Measurements from ENCODE around the gene MS4A10. TPM values are rescaled to one million over a fixed set of nuclear protein-coding genes. Genes with fewer than 3 reads are reported as not detected.
"Not testable (repeated sequence)": the region's sequence is repeated elsewhere in the genome, so short reads cannot be mapped to it uniquely, and the experiment has no call there.

Gene MS4A10
- total RNA-seq, 1 donor from 2014 or later = not detected

DNA sequence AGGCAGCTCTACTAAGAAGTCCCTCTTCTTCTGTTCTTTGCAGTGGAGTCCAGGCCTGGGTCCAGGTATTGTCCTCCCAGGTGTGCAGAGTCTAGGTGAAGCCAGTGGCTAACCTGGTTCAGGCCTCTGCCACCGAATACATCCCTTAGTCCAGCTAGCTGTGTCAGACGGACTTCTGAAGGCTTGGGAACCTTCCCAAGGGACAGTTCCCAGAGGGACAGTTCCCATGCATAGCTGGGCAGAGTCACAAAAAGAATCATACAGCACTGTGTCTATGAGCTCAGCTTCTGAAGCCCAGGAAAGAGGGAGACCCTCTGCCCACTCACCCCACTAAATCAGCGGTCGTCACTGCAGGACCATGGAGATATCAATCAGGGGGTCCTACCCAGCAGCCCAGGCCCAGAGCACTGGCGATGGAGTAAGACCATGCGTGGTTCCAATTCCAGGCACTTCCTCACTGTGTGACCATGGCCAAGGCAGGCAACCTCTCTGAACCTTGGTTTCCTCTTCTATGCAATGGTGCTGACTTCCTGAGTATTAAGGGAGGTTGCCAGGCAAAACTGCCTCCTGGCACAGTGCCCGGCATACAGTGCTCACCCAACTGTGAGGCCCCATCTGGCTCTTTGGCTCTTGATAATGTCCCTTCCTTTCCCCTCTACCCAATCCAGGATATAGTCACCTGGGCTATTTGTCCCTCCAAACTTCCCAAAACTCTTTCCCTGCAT, 3.4 kb downstream of the MS4A10 start:
- no peak for ATAC-seq

DNA sequence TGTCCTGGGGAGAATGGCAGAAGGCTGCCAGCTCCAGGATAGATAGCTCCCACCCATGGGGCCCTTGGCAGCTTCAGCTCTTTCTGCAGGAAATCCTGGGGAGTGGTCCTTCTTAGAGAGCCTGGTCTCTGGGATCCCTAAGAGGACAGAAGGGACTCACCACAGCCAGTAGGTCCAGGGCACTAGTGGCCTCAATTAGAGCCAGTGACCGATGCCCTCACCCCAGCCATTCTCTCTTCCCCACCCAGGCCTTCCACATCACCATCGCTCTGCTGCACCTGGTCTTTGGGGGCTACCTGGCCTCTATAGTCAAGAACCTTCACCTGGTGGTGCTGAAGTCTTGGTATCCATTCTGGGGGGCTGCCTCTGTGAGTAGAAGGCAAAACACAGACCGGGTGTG, 5.6 kb downstream of the MS4A10 start:
- ATAC-seq = no peak

DNA sequence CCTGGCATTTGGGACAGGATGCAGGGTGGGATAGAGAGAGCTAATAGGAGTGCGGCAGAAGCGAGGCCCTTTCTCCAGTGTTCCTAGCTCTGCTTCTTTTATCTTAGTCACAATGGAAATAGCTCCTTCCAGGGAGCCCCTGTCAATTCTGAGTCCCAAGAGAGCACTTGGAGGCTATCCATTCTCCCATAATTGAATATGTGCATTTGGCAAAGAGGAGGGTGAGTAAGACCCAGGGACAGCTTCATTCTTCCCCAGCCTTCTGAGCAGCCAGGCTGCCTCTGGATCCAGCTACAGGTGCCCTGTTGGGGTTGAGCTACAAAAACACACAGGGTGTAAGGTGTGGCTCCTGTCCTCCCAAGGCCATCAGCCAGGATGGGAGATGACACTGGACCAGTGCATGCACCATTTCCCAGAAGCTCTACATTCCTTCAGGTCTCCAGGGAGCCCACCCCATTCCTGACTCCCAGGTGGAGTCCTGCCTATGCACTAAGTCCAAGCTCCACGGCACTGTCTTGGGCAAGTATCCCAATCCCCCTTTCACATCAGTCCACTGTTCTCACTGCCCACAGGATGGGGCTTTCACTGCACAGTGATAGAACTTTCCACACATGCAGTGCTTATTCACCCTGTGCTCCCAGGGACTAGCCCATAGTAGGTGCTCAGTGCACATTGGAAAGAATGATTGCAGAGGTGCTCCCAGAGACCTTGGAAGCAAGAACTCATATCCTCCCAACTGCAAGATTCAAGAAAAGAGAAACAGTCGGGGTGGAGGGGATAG, 6.2 kb downstream of the MS4A10 start:
- ATAC-seq = no peak

DNA sequence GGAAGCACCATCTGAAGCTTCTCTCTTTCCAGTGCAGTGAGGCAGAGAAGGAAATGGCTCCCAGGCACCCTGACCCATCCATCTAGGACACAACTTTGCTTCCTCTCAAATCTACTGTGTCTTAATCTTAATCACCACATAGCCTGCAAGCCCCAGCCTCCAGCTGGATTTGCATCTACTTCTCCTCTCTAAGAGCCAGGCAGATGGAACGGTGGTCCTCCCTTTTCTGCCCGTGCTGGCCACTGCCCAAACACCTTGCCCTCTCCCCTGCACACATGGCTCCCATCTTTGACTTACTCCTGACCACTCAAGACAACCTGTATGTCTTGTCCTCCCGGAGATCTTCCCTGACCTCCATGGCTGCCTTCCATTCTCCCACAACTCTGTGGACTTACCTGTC, 7.4 kb downstream of the MS4A10 start:
- no peak for ATAC-seq

DNA sequence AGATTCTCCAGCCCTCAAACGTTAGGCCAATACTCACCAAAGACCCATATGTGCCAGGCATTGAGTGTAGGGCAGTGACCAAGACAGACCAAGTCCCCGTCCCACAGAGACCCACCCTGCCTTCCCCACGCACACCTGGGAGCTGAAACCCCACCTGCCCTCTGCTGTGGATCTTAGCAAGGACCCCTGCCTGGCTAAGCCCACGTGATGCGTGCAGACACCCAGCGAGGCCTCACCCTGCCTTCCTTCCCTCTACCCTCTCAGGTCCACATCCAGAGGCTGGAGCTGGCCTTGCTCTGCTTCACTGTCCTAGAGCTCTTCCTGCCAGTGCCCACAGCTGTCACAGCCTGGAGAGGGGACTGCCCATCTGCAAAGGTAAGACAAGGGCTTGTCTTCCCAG, 10.2 kb downstream of the MS4A10 start:
- no peak for ATAC-seq

DNA sequence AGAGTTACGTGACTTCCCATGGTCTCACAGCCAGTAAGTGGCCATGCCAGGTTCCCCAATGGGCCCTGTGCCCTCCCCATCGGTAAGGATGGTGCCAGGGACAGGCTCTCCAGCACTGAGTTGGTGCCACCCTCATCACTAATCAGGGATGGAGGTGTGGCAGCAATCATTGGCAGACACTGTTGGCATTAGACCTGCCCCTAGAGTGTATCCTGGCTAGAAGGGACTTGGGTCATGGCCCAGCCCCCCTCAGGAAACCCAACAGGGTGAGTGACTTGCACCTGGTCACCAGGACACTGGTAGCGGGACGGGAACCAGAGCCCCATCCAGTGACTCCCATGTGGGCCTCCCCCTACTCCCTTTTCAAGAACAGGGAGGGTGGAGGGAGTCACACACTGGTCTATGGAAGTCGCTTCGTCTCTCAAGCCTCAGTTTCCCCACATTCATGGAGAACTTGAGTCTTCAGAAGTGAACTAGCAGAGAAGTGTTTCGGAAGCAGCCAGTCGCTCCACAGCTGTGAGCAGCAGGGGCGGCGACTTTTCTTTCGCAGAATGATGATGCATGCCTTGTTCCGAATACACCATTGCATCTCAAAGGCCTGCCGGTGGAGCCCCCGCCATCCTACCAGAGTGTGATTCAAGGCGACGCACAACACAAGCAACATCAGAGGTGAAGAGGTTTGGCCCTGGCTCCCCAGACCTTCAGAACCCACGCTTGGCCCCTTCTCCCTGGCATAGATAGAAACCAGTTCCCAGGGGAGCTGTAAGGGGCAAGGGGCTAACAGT, 12.9 kb downstream of the MS4A10 start:
- no peak for ATAC-seq

DNA sequence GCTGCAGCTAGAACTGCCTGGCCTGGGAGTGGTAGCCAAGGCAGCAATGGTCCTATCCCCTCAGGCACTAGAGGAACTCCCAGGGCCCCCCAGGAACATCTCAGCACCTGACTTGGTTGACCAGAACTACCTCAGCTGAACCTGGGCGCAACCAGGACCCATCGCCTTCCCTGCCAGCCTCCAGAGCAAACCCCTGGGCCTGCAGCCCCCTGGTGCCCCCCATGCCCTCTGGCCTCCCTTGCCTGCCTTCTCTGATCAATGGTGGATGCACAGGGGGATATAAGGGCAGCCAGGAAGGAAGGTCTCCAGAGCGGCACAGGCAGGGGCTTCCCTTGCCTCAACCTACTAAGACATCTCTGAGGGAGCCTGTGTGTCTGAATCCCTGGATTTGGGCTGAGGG, 13.5 kb downstream of the MS4A10 start:
- ATAC-seq = no peak

DNA sequence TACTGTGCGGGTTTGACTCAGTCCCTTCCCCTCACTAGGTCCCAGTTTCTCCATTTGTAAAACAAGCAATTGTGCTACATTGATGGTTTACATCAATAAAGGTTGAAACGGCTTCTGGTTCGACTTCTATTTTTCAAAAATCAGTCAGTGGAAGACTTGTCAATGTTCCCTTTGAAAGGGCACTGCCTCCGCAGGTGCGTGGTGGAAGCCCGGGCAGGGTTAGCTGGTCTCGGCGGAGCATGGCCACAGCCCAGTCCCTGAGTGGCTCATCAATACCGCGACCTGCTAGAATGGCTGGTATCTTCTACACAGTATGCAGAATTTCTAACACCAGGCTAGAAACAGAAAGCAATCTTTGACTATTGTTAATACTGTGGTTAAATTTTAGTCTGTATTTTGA, 16.1 kb downstream of the MS4A10 start:
- no peak for ATAC-seq

DNA sequence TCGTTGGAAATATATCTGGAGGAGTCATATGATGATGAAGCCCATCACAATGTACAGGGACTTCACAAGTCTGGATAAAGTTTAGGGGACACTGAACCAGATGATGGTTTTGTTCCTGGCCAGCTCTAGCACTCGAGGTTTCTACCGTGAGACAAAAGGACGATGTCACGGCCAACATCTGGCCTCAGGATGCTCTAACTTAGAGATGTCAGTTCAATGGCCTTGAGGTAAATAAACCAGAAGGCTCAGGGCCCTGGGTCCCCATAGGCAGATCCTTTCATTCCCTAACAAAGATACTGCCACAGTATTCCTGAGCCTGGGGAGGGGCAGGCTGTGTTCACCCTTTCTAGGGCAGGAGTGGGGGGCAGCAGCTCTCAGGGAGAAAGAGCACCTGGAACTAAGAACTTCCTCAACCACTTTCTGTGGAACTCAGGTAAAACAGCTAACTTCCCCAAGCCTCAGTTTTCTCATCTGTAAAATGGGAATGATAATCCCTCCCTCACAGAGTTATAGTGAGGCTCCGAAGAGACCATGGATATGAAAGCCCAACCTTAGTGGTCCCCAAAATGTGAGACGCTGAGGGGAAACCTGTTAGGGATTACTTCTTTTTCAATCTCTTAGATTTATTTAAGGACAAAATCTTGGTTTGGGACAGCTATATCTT, 18.3 kb downstream of the MS4A10 start:
- no peak for ATAC-seq

DNA sequence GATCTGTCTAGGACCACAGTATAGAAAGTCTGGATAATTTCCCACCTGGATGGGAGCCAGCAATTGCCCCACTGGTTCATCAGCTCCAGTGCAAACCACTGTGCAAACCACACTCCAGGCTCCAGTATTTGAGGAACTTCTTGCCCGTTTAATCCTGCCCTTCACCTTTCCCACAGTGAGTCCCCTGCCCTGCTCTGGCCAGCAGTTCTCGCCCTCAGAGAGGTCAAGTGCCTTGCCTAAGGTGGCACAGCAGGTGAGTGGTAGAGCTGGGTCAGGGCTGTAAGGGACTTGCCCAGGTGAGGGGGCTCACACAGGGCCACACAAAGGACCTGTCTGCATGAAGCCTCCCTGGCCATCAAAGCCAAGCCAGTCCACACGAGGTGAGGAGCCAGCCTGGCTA, 24.1 kb downstream of the MS4A10 start:
- ATAC-seq = no peak

DNA sequence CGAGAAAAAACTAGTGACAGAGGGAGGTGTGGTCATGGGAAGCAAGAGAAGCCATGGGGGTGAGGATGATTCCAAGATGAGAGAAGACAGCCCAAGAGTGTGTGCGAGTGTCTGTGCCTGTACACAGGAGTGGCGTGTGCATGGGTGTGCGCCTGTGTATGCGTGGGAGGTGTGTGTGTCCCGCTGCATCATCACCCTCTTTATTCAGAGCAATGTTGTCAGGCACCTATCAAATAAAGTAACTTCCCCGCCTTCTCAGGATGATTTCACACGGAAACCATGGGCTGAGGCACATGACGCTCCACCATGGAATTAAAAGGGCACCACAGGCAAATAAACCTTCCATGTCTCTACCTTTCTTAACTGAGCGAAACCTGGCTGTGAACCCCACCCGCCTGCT, 24.6 kb downstream of the MS4A10 start:
- ATAC-seq = no peak

DNA sequence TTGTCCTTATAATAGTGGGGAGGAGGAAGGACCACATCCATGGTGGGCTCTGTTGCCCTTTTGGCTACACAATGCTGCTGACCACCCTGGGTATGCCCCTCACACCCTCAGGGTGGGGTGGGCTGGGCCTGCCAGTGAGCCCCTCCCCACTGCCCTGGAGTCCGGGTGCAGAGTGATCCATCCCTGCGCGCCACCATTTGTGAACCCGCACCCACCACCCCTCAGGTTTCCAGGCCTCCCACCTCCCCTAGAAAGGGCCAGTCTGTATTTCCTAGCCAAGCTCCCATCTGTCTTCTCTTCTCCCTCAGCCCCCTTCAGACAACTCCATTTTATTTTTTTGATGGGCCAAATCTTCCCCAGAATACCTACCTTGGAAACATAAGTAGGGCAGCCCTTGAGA, 25.0 kb downstream of the MS4A10 start:
- ATAC-seq = no peak

DNA sequence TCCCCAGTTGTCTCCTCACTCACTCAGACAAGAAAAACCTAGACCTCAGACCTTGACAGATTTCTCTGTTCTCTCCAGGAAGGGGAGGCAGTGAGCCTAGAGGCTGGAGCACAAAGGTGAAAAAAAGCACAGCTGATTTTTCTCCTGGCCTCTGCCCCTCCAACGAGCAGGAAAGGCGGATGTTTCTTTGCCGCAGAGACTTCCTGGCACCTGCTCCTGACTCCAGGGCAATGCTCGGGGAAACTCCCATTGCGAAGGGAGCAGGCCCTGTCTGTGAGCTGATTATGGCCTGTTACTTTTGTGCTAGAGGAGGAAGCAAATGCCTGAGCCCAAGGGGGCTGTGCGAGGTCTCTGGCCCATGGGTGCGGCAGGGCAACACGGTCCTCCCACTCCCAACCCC, 25.4 kb downstream of the MS4A10 start:
- no peak for ATAC-seq

DNA sequence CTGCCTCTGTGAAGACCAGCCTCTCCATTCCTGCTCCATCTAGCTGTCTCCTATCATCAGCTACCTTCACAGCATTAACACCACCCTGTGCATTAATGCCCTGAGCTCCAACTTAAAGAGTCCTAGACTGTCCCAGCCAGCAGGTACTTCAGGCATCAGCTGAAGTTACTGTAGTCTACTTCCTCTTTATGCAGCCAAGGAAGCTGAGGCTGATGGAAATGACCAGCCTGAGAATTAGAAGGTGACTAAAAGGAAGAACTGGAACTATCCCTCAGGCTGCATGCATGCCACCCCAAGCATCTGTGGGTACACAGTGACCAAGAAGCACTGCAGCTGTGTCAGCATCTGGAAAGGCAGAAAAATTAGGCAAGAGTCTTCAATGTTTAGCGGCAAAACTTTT, 28.2 kb downstream of the MS4A10 start:
- no peak for ATAC-seq

DNA sequence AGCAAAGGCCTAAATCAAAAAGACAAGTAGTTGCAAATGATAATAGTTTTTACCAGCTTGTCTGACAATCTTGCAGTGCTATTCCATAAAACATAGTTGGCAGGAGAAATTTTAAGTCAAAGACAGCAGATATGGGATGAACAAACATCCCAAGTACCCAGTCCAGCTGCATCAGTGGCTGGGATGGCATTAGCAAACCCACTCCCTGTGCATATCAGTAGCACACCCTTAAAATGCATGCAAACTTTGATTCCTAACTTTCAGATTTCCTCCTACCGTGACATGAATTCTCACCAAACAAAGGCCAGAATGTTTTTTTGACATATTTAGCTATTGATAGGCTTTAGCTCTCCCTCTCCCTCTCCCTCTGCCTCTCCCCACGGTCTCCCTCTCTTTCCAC, 29.0 kb downstream of the MS4A10 start:
- no peak for ATAC-seq

DNA sequence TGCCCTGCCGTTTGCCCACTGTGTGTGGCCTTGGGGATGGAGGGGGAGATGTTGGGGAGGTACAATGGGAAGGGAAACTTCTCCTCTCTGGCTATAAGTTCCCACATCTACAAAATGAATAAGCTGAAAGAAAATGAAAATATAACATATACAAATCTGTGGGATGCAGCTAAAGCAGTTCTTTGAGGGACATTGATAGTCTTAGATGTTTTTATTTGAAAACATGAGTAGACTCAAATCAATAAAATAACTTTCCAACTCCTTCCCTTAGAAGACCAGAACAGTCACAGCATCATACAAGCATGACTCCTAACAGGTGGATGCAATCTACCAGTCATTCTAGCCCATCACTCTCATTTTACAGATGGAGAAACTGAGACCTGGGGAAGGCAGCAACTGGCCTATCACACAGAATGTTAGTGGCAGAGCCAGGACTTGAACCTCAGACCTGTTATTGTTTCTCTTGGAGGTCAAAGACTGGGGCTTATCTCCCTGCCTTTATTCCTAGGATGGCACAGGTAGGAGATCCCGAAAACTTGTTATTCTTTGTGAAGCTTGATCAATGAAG, 31.5 kb downstream of the MS4A10 start:
- ATAC-seq = no peak

DNA sequence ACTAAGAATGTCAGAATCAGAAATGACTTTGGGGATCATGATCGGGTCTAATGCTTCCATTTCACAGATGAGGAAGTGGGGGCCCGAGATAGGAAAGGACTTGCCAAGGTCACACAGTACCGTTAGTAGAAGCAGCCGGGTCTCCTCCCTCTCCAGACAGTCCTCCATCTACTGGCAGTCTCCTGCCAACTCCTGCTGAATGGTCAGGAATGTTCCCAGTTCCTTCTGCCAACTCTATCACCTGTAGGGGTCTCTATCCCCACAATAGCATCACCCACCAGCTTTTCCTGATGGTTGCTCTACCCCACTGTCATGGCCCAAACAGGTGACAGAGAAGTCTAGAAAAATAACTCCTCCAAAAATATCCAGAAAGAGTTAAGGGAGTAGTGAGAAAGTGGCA, 32.9 kb downstream of the MS4A10 start:
- ATAC-seq = no peak

DNA sequence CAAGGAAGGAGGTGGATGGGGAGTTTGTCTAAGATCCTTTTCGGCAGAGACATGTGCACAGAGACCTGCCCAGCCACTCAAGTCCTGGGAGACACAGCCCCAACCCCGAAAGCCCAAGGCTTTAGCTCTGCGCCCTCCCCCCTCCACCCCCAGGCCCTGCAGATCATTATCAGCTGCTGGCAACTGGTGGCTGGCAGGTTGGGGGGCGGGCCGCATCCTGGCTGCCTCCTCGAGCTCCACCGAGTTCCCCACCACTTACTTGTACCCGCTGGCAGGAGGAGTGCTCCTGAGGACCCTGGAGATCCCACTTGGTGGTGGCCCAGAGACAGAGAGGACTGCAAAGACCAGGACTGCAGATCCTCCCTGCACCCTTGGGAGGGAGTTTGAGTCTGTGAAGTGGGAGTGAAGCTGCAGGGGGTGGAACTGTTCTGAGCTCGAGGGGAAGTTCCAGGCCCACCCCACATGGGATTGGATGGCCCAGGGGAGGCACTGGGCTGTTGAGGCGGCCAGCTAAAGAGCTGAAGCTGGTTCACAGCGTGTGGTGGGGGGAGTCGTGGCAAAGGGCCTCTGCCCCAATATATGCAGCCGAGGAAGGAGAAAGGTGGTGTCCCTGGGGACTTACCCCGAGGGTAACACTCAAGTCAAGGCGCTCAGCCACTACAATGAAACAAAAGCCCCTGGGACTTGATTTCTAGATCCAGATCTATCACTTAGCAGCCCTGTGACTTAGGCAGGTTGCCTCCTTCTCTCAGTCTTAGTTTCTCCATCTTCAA, 36.9 kb downstream of the MS4A10 start:
- ATAC-seq = no peak

DNA sequence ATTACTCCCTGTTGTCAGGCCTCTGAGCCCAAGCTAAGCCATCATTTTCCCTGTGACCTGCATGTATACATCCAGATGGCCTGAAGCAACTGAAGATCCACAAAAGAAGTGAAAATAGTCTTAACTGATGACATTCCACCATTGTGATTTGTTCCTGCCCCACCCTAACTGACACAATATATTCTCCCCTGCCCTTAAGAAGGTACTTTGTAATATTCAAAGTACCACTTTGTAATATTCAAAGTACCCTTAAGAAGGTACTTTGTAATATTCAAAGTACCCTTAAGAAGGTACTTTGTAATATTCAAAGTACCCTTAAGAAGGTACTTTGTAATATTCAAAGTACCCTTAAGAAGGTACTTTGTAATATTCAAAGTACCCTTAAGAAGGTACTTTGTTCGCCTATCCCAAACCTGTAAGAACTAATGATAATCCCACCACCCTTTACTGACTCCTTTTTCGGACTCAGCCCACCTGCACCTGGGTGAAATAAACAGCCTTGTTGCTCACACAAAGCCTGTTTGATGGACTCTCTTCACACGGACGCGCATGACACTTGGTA, 38.7 kb downstream of the MS4A10 start:
- ATAC-seq = not testable (repeated sequence)

DNA sequence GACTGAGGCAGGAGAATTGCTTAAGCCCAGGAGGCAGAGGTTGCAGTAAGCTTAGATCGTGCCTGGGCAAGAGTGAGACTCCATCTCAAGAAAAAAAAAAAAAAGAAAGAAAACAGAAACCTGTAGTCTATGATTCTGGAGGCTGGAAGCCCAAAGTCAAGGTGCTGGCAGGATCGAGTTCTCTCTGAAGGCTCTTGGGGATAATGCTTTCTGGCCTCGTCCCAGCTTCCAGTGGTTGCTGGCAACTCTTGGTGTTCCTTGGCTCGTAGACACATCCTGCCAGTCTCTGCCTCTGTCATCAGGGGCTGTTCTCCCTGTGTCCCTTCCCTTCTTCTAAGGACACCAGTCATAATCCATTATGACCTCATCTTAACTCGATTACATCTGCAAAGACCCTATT, 40.0 kb downstream of the MS4A10 start:
- ATAC-seq = no peak

DNA sequence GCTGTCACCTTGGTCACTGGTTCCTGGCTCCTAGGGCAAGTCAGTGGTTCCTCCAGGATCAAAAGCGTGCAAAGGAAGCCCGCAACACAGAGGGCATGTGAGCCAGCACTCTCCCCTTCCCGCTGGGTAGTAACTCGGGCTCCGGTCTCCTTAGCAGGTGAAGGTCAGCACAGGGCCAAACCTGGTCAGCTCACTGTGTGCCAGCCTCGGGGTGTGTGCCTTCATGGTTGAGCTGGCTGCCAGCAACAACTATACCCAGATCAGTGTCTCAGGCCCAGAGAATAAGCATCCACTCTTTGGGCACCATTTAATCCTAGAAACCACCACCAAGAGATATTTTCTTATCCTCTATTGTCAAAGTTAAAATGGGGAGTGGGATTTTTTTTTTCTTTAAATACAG, 40.7 kb downstream of the MS4A10 start:
- ATAC-seq = no peak
